ENCODE data around the gene GALM.
A peak's percentile ranks its signal among the peaks of the same experiment; 100 is the strongest.
"Not testable (repeated sequence)": the region's sequence is repeated elsewhere in the genome, so short reads cannot be mapped to it uniquely, and the experiment has no call there.

The GALM gene

DNA sequence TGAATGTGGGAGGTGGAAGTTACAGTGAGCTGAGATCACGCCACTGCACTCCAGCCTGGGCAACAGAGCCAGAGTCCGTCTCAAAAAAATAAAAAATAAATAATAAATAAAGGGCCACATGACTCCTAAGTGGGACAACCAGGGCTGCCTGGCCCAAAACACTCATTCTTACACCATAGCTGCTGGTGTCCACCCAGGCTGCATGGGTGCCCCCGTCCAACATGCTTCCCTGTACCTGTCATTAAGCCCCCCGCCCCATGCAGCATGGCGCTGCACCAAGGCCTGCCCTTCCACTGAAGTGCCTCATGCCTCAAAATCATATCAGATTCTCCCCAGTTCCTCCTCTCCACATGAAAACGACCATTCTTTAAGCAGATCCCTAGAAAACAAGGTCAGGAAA lies 10.8 kb downstream of the GALM start:
- Mint-ChIP-seq H3K36me3 (peaks cover 71% of the 10 kb centered on the region), H3K9me3 (peaks cover 3% of the 10 kb centered on the region), H3K27me3 (no peaks in the 10 kb centered on the region), H3K27ac (no peak overlapping the region), H3K4me3 (no peak overlapping the region), H3K4me1 (peaks cover 52% of the 10 kb centered on the region)
- CTCF ChIA-PET = interaction anchor here (1.1 to 1.9 kb wide), 2 partner anchors 23 to 95 kb away, joined by 3 to 5 read pairs; no protein-coding TSS in a partner anchor
- no peak for DNase-seq

DNA sequence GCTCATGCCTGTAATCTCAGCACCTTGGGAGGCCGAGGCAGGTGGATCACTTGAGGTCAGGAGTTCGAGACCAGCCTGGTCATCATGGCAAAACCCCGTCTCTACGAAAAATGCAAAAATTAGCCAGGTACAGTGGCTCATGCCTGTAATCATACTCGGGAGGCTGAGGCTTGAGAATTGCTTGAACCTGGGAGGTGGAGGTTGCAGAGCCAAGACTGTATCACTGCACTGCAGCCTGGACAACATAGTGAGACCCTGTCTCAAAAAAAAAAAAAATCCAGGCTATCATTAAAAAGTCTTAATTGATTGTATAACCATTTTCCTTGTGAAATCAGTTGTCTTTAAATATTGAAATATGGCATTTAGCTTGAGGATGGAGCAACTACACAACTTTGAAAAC lies 15.0 kb downstream of the GALM start:
- CTCF ChIA-PET = interaction anchor here (1.1 to 3.1 kb wide), 4 partner anchors 27 to 99 kb away, joined by 3 to 17 read pairs (median 8); partner anchors contain the start of gene HNRNPLL
- H3K4me1 Mint-ChIP-seq = peaks cover 57% of the 10 kb centered on the region
- not testable (repeated sequence) for H3K27ac Mint-ChIP-seq, H3K27me3 Mint-ChIP-seq, H3K4me3 Mint-ChIP-seq, H3K9me3 Mint-ChIP-seq, DNase-seq
- H3K36me3 Mint-ChIP-seq = peaks cover 87% of the 10 kb centered on the region

DNA sequence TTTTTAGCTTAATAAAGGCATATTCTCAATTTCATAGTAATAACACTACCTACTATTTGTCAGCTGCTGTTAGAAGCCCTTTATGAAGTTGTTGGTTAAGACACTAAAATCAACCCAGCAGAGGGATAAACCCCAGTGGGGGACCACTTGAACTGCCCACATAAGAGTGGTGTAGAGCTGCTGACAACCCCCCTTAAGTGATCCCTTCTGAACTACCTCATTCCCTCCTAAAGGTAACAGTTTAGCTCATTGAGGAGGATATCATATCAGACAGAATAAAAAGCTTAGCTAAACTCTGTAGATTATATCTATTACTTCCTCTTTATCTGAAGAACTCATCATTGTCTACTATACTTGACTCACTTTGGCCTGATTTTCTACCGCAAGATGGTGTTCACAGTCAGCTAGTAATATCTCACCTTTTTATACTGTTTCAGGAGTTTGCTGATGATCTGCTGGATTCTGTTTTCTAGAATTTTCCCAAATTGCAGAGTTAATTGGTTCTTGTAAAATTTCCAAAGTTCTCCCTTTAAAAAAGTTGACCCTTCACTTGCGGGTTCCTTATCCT lies 16.2 kb downstream of the GALM start:
- Mint-ChIP-seq H3K4me3 (peak overlapping the region; percentile 57), H3K27me3 (no peaks in the 10 kb centered on the region), H3K36me3 (peaks cover 85% of the 10 kb centered on the region), H3K27ac (peak overlapping the region; percentile 90), H3K9me3 (peaks cover 3% of the 10 kb centered on the region), H3K4me1 (peaks cover 50% of the 10 kb centered on the region)
- DNase-seq = no peak
- CTCF ChIA-PET = interaction anchor here (0.8 to 3.1 kb wide), 14 partner anchors 9 to 100 kb away, joined by 3 to 17 read pairs (median 4); partner anchors contain the start of gene HNRNPLL

DNA sequence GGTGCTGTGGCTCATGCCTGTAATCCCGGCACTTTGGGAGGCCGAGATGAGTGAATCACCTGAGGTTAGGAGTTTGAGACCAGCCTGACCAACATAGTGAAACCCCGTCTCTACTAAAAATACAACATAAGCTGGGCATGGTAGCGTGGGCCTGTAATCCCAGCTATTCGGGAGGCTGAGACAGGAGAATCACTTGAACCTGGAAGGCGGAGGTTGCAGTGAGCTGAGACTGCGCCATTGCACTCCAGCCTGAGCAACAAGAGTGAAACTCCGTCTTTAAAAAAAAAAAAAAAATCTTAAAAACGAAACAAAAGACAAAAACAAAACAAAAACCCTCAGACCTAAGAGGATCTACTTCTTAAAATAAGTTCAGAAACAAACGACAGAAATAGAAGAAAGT lies 16.7 kb downstream of the GALM start:
- H3K27me3 Mint-ChIP-seq, H3K9me3 Mint-ChIP-seq: not testable (repeated sequence)
- H3K27ac Mint-ChIP-seq = peak overlapping the region; percentile 90
- DNase-seq = peak; percentile 34
- H3K4me1 Mint-ChIP-seq = peaks cover 45% of the 10 kb centered on the region
- H3K36me3 Mint-ChIP-seq = peaks cover 82% of the 10 kb centered on the region
- CTCF ChIA-PET = interaction anchor here (0.8 to 3.1 kb wide), 12 partner anchors 8 to 101 kb away, joined by 3 to 17 read pairs (median 6); partner anchors contain the start of gene HNRNPLL
- H3K4me3 Mint-ChIP-seq = peak overlapping the region; percentile 57

DNA sequence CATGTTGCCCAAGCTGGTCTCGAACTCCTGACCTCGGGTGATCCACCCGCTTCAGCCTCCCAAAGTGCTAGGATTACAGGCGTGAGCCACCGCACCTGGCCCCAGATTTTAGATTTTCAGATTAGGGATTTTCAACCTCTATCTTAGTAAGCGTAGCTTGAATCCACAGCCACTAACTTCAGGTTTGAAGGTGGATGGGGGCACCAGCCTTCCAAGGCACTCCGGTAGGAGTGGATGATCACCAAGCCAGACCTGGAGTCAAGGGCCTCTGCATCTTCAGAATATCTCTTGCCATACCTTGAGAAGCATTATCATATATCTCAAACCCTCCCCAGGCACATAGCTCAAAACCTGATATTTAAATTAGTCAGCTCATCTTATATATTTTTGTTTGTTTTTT lies 17.9 kb downstream of the GALM start:
- DNase-seq = no peak
- H3K27ac Mint-ChIP-seq = no peak overlapping the region
- CTCF ChIA-PET = interaction anchor here (1.0 to 1.7 kb wide), 3 partner anchors 43 to 102 kb away, joined by 4 to 5 read pairs (median 4); no protein-coding TSS in a partner anchor
- H3K9me3 Mint-ChIP-seq = no peaks in the 10 kb centered on the region
- H3K4me1 Mint-ChIP-seq = peaks cover 36% of the 10 kb centered on the region
- H3K27me3 Mint-ChIP-seq = no peaks in the 10 kb centered on the region
- H3K36me3 Mint-ChIP-seq = peaks cover 78% of the 10 kb centered on the region
- no peak overlapping the region for H3K4me3 Mint-ChIP-seq

DNA sequence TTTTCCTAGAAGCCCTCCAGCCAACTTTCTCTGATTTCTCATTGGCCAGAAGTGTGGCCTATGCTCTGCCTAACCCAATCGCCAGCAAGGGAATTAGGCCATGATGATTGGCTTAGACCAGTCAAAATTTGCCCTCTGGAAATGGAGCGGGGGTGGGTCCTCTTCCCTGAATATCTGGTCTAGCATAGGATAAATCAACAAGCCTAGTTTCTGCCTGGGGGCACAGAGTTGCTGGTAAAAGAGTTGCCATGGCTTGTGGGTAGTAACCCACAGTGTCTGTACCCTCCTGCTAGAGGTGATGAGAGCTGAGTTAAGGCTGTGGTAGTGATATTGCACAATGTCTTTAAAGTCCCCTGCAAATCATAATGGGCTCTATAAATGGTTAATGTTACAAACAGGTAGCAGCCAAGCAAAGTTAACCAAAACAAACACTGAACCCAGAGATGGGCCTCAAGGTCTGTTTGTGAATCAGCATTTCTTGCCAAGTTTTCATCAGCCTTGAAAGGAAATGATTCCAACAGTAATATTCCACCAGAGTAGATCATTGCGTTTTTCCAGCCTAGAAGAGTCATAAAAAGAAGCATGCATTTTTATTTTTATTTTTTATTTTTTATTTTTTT lies 19.3 kb downstream of the GALM start:
- no peak for DNase-seq
- CTCF ChIA-PET = interaction anchor here (1.7 to 3.5 kb wide), 2 partner anchors 42 to 103 kb away, joined by 4 to 15 read pairs; no protein-coding TSS in a partner anchor
- no peak overlapping the region for H3K4me3 Mint-ChIP-seq
- H3K9me3 Mint-ChIP-seq = no peaks in the 10 kb centered on the region
- H3K4me1 Mint-ChIP-seq = peaks cover 44% of the 10 kb centered on the region
- H3K27ac Mint-ChIP-seq = no peak overlapping the region
- H3K27me3 Mint-ChIP-seq = no peaks in the 10 kb centered on the region
- peaks cover 78% of the 10 kb centered on the region for H3K36me3 Mint-ChIP-seq

DNA sequence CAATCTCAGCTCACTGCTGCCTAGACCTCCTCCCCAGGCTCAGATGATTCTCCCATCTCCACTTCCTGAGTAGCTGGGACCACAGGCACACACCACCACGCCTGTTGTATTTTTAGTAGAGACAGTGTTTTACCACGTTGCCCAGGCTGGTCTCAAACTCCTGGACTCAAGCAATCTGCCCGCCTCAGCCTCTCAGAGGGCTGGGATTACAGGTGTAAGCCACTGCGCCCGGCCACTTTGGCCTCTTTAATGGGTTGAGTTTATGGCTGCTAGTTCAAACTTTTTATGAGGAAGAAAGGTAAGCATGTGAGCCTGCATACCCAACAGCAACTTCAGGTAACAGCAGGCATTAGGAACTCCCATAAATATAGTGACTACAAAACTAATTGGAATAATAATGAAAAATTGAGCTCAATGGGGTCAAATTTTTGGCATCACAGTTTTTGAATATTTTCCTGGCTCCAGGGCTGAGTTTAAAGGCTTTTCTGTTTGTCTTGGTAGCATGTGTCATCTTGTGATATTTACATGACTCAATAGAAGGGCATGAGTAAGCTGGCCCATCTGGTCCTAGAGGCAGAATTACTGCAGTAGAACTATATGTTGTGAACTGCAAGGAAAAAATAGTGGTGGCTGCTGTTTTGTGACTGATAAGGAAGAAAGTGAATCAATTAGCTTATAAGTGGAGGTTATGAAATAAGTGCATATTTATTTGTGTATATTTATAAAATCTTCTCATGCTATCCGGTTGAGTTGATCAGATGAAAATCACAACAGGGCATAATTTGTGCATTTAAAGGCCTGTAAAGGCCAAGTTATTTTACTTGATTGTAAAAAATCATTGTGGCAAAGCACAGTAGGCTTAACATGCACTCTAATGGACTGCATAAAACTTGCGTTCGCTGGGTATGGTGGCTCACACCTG lies 24.8 kb downstream of the GALM start:
- Mint-ChIP-seq H3K4me1 (peaks cover 46% of the 10 kb centered on the region), H3K4me3 (no peak overlapping the region), H3K27me3 (no peaks in the 10 kb centered on the region), H3K36me3 (peaks cover 69% of the 10 kb centered on the region), H3K27ac (peak overlapping the region; percentile 53), H3K9me3 (no peaks in the 10 kb centered on the region)
- CTCF ChIA-PET = interaction anchor here (1.0 to 2.8 kb wide), 4 partner anchors 9 to 109 kb away, joined by 3 to 9 read pairs (median 4); no protein-coding TSS in a partner anchor
- DNase-seq = no peak

DNA sequence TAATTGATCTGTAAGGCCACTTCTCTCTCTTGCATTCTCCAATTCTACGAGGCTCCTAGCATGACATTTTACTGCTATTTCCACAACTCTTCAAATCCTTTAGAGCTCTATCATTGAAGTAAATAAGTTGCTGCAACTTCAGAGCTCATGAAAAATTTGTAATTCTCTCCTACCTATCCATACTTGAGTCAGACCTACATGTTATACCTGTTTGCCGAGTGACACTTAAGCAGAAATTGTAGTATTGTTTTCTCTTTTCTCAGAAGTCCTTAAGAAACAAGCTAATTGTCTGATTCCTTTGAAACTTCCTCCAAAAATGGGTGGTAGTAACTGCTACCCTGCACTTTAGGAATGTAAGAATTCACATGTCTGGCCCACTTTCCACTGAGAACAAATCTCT lies 26.1 kb downstream of the GALM start:
- Mint-ChIP-seq H3K4me1 (peaks cover 46% of the 10 kb centered on the region), H3K36me3 (peaks cover 62% of the 10 kb centered on the region)
- CTCF ChIA-PET = interaction anchor here (0.9 to 2.8 kb wide), 3 partner anchors 27 to 110 kb away, joined by 3 to 9 read pairs (median 6); no protein-coding TSS in a partner anchor

DNA sequence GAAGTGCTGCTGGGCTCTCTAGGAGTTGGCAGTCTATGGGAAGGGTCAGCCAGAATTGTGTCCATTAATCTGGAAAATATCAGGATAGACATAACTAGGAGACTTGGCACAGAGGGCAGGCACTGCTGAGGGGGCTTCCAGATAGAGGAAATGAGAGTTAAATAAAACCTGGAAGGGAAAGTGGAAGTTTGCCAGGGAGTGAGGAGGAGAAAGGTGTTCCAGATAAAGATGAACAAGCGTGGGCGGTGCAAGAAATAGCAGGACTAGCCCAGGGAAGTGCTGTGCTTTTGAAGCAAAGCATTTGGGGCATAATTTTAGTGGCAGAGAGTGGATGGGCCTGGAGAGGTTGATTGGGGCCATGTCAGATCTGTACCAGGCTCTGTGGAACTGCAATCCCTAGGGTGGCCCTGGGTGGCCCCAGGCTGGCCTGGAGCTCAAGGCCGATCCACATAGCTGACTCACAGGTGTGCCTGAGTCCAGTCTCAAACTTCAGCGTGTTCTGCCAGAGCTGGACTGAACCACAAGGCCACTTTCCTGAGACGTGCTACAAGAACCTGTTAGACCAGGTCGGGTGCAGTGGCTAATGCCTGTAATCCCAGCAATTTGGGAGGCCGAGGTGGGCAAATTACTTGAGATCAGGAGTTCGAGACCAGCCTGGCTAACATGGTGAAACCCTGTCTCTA lies 26.9 kb downstream of the GALM start:
- Mint-ChIP-seq H3K27me3 (no peaks in the 10 kb centered on the region), H3K27ac (no peak overlapping the region), H3K36me3 (peaks cover 64% of the 10 kb centered on the region), H3K9me3 (no peaks in the 10 kb centered on the region), H3K4me1 (peaks cover 54% of the 10 kb centered on the region), H3K4me3 (no peak overlapping the region)
- no peak for DNase-seq
- CTCF ChIA-PET = interaction anchor here (0.9 to 2.8 kb wide), 3 partner anchors 26 to 111 kb away, joined by 3 to 9 read pairs (median 6); no protein-coding TSS in a partner anchor

More for the DNA sequence above, 26.1 kb downstream of the GALM start:
- DNase-seq = no peak
- no peaks in the 10 kb centered on the region for H3K27me3 Mint-ChIP-seq
- H3K9me3 Mint-ChIP-seq = no peaks in the 10 kb centered on the region
- no peak overlapping the region for H3K4me3 Mint-ChIP-seq
- H3K27ac Mint-ChIP-seq = no peak overlapping the region

DNA sequence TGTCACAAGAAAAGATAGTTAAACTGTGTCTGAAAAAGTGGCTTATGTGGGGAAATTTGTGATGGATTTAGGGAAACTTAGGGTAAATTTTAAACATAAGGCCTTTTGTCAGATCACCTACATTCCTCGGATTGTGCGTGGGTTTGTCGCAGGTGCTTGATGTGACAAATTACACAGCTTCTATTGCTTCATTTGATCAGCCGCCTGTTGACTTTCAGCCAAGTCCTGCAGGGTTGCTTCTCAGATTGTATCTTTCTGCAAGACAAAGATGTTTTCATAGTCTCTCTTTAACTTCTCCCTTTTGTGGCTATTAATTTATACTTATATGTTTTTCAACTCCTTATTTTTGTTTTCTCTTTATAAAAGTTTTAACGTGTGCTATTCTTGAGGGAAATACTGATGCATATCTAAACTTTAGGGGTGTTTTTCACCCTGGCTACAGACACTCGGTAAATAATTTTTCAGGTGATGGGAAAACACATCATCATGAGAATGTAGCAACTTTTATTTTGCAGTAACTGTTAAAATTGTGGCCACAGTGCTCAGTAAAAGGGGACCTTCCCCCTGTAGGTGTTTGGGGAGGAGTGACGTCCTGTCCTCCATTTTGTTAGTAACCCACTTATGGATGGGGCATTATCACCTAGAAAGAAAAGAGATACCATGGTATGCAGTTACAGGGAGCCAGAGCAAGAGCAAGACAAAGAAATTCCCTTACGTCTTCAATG lies 31.4 kb downstream of the GALM start:
- Mint-ChIP-seq H3K36me3 (peaks cover 42% of the 10 kb centered on the region), H3K4me1 (peaks cover 65% of the 10 kb centered on the region), H3K9me3 (no peaks in the 10 kb centered on the region), H3K27ac (peak overlapping the region; percentile 67), H3K27me3 (no peaks in the 10 kb centered on the region), H3K4me3 (no peak overlapping the region)
- CTCF ChIA-PET = no interaction called here
- DNase-seq = no peak

DNA sequence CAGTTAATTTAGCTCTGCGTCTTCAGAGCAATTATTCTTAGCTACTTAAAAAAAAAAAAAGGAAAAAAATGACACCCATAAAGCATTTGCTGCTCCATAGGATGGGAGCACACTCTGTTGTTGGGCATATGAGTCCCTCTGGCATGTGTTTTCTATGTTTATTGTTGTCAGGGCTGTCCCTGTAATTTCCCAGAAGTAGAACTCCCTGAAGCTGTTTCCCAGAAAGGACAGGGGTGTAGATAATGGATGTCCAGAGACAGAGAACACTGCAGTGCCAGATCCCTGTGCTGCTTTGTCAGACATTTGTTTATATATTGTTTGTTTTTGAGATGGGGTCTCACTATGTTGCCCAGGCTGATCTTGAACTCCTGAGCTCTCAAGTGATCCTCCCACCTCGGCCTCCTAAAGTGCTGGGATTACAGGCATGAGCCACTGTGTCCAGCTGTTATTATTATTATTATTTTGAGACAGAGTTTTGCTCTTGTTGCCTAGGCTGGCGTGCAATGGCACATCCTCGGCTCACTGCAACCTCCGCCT lies 32.6 kb downstream of the GALM start:
- no peak for DNase-seq
- H3K9me3 Mint-ChIP-seq = no peaks in the 10 kb centered on the region
- CTCF ChIA-PET = interaction anchor here (0.8 to 2.8 kb wide), 2 partner anchors 10 to 94 kb away, joined by 3 to 8 read pairs; no protein-coding TSS in a partner anchor
- peaks cover 39% of the 10 kb centered on the region for H3K36me3 Mint-ChIP-seq
- no peak overlapping the region for H3K27ac Mint-ChIP-seq
- peaks cover 62% of the 10 kb centered on the region for H3K4me1 Mint-ChIP-seq
- no peak overlapping the region for H3K4me3 Mint-ChIP-seq
- no peaks in the 10 kb centered on the region for H3K27me3 Mint-ChIP-seq

DNA sequence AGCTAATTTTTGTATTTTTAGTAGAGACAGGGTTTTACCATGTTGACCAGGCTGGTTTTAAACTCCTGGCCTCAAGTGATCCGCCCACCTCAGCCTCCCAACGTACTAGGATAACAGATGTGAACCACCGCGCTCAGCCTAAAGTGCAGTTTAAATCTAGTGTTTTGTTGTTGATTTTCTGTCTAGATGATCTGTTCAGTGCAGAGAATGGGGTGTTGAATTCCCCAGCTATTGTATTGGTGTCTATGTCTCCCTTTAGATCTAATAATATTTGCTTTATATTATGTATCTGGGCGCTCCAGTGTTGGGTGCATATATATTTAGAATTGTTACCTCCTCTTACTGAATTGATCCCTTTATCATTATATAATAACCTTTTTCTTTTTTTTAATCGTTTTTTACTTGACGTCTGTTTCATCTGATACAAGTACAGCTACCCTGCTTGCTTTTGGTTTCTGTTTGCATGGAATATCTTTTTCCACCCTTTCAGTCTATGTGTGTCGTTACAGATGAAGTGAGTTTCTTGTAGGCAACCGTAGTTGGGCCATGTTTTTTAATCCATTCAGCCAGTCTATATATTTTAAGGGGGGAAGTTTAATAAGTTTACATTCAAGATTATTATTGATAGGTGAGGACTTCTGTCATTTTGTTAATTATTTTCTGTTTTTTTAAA lies 34.3 kb downstream of the GALM start:
- H3K4me1 Mint-ChIP-seq = peaks cover 52% of the 10 kb centered on the region
- CTCF ChIA-PET = interaction anchor here (0.6 to 2.8 kb wide), 3 partner anchors 8 to 118 kb away, joined by 3 to 8 read pairs (median 3); no protein-coding TSS in a partner anchor
- peak overlapping the region; percentile 81 for H3K27ac Mint-ChIP-seq
- no peaks in the 10 kb centered on the region for H3K27me3 Mint-ChIP-seq
- H3K36me3 Mint-ChIP-seq = peaks cover 35% of the 10 kb centered on the region
- H3K4me3 Mint-ChIP-seq = peak overlapping the region; percentile 27
- no peak for DNase-seq
- H3K9me3 Mint-ChIP-seq = no peaks in the 10 kb centered on the region

Measured in activated naive CD4-positive, alpha-beta T cell treated with anti-CD3 and anti-CD28 coated beads, Interleukin-2, amount 10 ng/mL, durations not matched to agents 7 days and 5 days (primary cell).